Trophoblast cell (in vitro differentiated cells and primary cell): ENCODE measurements around the gene CACNA1G.

Experiments
- DNase-seq, 2 donors: peaks; one replicate each; pipeline ENCODE4 v3.0.0-alpha.2; 2016
- H2AFZ ChIP-seq: 2 replicates; pipeline ENCODE4 v1.6.1; 2013; ENCODE audit warnings: low read length, moderate library complexity, mild to moderate bottlenecking; ENCODE audit not compliant: insufficient read depth, poor library complexity
- H2AK5ac ChIP-seq: 2 replicates; pipeline ENCODE4 v1.6.1; 2013; ENCODE audit warnings: mild to moderate bottlenecking, low read length
- H2BK120ac ChIP-seq: 2 replicates; pipeline ENCODE4 v1.6.1; 2013; ENCODE audit warnings: low read length, mild to moderate bottlenecking, moderate library complexity; ENCODE audit not compliant: insufficient read depth, poor library complexity
- H2BK12ac ChIP-seq: 2 replicates; pipeline ENCODE4 v1.6.1; 2013; ENCODE audit warnings: mild to moderate bottlenecking, low read length, moderate library complexity
- H2BK5ac ChIP-seq: 2 replicates; pipeline ENCODE4 v1.6.1; 2013; ENCODE audit warnings: low read length, low read depth, moderate library complexity, mild to moderate bottlenecking; ENCODE audit not compliant: poor library complexity
- H3K14ac ChIP-seq: 2 replicates; pipeline ENCODE4 v1.6.1; 2013; ENCODE audit warnings: mild to moderate bottlenecking, low read length
- H3K18ac ChIP-seq: 2 replicates; pipeline ENCODE4 v1.6.1; 2013; ENCODE audit warnings: mild to moderate bottlenecking, low read length
- H3K23ac ChIP-seq: 2 replicates; pipeline ENCODE4 v1.6.1; 2013; ENCODE audit warnings: low read length
- H3K27ac ChIP-seq: 2 replicates; pipeline ENCODE4 v1.5.1; 2013; ENCODE audit warnings: low read depth, mild to moderate bottlenecking, inconsistent platforms, low read length, moderate library complexity
- H3K27me3 ChIP-seq: 2 replicates; pipeline ENCODE4 v1.6.1; 2013; ENCODE audit warnings: inconsistent platforms, mild to moderate bottlenecking, low read length, moderate library complexity; ENCODE audit not compliant: insufficient read depth
- H3K36me3 ChIP-seq, 2 experiments: 1 replicate in 1 of 2; 2 replicates in 1 of 2; pipeline ENCODE4 v1.6.1; 2013; ENCODE audit warnings: low read length in 2 of 2, mild to moderate bottlenecking in 2 of 2, moderate library complexity in 1 of 2; ENCODE audit not compliant: insufficient read depth in 2 of 2, control insufficient read depth in 1 of 2
- H3K4ac ChIP-seq: 2 replicates; pipeline ENCODE4 v1.6.1; 2013; ENCODE audit warnings: low read depth, mild to moderate bottlenecking, low read length, moderate library complexity
- H3K4me1 ChIP-seq, 2 experiments: 1 replicate in 1 of 2; 2 replicates in 1 of 2; pipeline ENCODE4 v1.6.1; 2013; ENCODE audit warnings: low read length in 2 of 2, mild to moderate bottlenecking in 2 of 2, moderate library complexity in 1 of 2; ENCODE audit not compliant: insufficient read depth in 2 of 2, control insufficient read depth in 1 of 2
- H3K4me2 ChIP-seq: 2 replicates; pipeline ENCODE4 v1.6.1; 2013; ENCODE audit warnings: inconsistent platforms, mild to moderate bottlenecking, low read length, moderate library complexity
- H3K4me3 ChIP-seq: 2 replicates; pipeline ENCODE4 v1.5.1; 2013; ENCODE audit warnings: mild to moderate bottlenecking, low read depth, low read length, inconsistent platforms
- H3K79me1 ChIP-seq: one replicate; pipeline ENCODE4 v1.6.1; 2013; ENCODE audit warnings: low read length
- H3K79me2 ChIP-seq: 2 replicates; pipeline ENCODE4 v1.6.1; 2013; ENCODE audit warnings: low read length, mild to moderate bottlenecking; ENCODE audit not compliant: control insufficient read depth, insufficient read depth, poor library complexity
- H3K9ac ChIP-seq: 2 replicates; pipeline ENCODE4 v1.6.1; 2013; ENCODE audit warnings: mild to moderate bottlenecking, low read length
- H3K9me3 ChIP-seq: 2 replicates; pipeline ENCODE4 v1.6.1; 2013; ENCODE audit warnings: low read depth, mild to moderate bottlenecking, control low read depth, inconsistent platforms, low read length; ENCODE audit not compliant: insufficient read depth
- H4K12ac ChIP-seq: 2 replicates; pipeline ENCODE4 v1.6.1; 2013; ENCODE audit warnings: low read depth, mild to moderate bottlenecking, low read length, moderate library complexity
- H4K8ac ChIP-seq: 2 replicates; pipeline ENCODE4 v1.6.1; 2013; ENCODE audit warnings: low read depth, mild to moderate bottlenecking, low read length, moderate library complexity
- H4K91ac ChIP-seq: one replicate; pipeline ENCODE4 v1.6.1; 2013; ENCODE audit warnings: low read depth, mild to moderate bottlenecking, low read length, moderate library complexity
- WGBS: extraction: QIAGEN DNeasy Blood & Tissue Kit; methylation state at CpG from one replicate; pipeline ENCODE4 v1.1.7; 2013; ENCODE audit warnings: missing lambda C conversion rate; ENCODE audit not compliant: insufficient read length, insufficient coverage; ENCODE audit errors: extremely low coverage; 5-methylcytosine and 5-hydroxymethylcytosine counted together

The CACNA1G gene

GRCh38 chr17:50523208-50523607 lies 37.3 kb upstream of the CACNA1G start:
- WGBS: no CpG with 5 or more reads among the region's 2 CpGs
- no peak overlapping the region for H3K27ac ChIP-seq
- no peak overlapping the region for H4K91ac ChIP-seq
- no peaks in the 10 kb centered on the region for H3K36me3 ChIP-seq
- H3K79me2 ChIP-seq: no peaks in the 10 kb centered on the region
- H2AFZ ChIP-seq: no peak overlapping the region
- no peaks in the 10 kb centered on the region for H3K27me3 ChIP-seq
- H3K9ac ChIP-seq: no peak overlapping the region
- H3K23ac ChIP-seq: no peak overlapping the region
- H3K79me1 ChIP-seq: peaks cover 2% of the 10 kb centered on the region
- H2BK120ac ChIP-seq: no peak overlapping the region
- H4K8ac ChIP-seq: no peak overlapping the region
- H3K4me1 ChIP-seq: peaks cover 13 to 16% of the 10 kb centered on the region in 2 experiments
- H2BK5ac ChIP-seq: no peak overlapping the region
- no peak overlapping the region for H3K4me3 ChIP-seq
- H2BK12ac ChIP-seq: no peak overlapping the region
- H3K9me3 ChIP-seq: no peaks in the 10 kb centered on the region
- no peak overlapping the region for H3K14ac ChIP-seq
- H2AK5ac ChIP-seq: no peak overlapping the region
- no peak overlapping the region for H3K4ac ChIP-seq
- no peak overlapping the region for H3K18ac ChIP-seq
- H3K4me2 ChIP-seq: no peak overlapping the region
- no peak overlapping the region for H4K12ac ChIP-seq
- DNase-seq: no peak

- no peak overlapping the region for H2AFZ ChIP-seq
- no peak overlapping the region for H2BK5ac ChIP-seq
- H3K4ac ChIP-seq: no peak overlapping the region
- H3K4me3 ChIP-seq: peak overlapping the region; percentile 4
- no peaks in the 10 kb centered on the region for H3K9me3 ChIP-seq
- H3K9ac ChIP-seq: no peak overlapping the region
- no peak overlapping the region for H4K8ac ChIP-seq
- H3K23ac ChIP-seq: no peak overlapping the region
- no peaks in the 10 kb centered on the region for H3K79me2 ChIP-seq
- H4K12ac ChIP-seq: no peak overlapping the region
- no peaks in the 10 kb centered on the region for H3K27me3 ChIP-seq
- H3K36me3 ChIP-seq: no peaks in the 10 kb centered on the region
- no peak overlapping the region for H3K18ac ChIP-seq
- peaks cover 2% of the 10 kb centered on the region for H3K79me1 ChIP-seq
- no peak overlapping the region for H2BK120ac ChIP-seq
- no peak overlapping the region for H2BK12ac ChIP-seq
- H3K4me1 ChIP-seq: peaks cover 13 to 14% of the 10 kb centered on the region in 2 experiments
- no peak overlapping the region for H3K27ac ChIP-seq
- H2AK5ac ChIP-seq: no peak overlapping the region
- H4K91ac ChIP-seq: no peak overlapping the region
- WGBS: no CpG with 5 or more reads among the region's 18 CpGs
- DNase-seq: no peak
- H3K14ac ChIP-seq: no peak overlapping the region
- no peak overlapping the region for H3K4me2 ChIP-seq
These were observed 35.7 kb upstream of the CACNA1G start for GRCh38 chr17:50524838-50525237.

- DNase-seq: no peak
- H3K14ac ChIP-seq: no peak overlapping the region
- H3K79me1 ChIP-seq: peaks cover 6% of the 10 kb centered on the region
- no peak overlapping the region for H2BK120ac ChIP-seq
- H3K79me2 ChIP-seq: no peaks in the 10 kb centered on the region
- no peak overlapping the region for H2BK12ac ChIP-seq
- no peak overlapping the region for H4K91ac ChIP-seq
- no peak overlapping the region for H3K23ac ChIP-seq
- no peak overlapping the region for H3K4me3 ChIP-seq
- WGBS: no CpG with 5 or more reads among the region's 5 CpGs
- H3K4me2 ChIP-seq: no peak overlapping the region
- no peak overlapping the region for H2AK5ac ChIP-seq
- H3K27me3 ChIP-seq: no peaks in the 10 kb centered on the region
- H2AFZ ChIP-seq: no peak overlapping the region
- H3K4ac ChIP-seq: no peak overlapping the region
- H3K9me3 ChIP-seq: no peaks in the 10 kb centered on the region
- H2BK5ac ChIP-seq: no peak overlapping the region
- H3K18ac ChIP-seq: no peak overlapping the region
- H3K36me3 ChIP-seq: no peaks in the 10 kb centered on the region
- H3K9ac ChIP-seq: no peak overlapping the region
- H4K8ac ChIP-seq: no peak overlapping the region
- H3K27ac ChIP-seq: no peak overlapping the region
- H3K4me1 ChIP-seq: peaks cover 23% of the 10 kb centered on the region in 2 experiments
- H4K12ac ChIP-seq: no peak overlapping the region
These were observed 33.3 kb upstream of the CACNA1G start for GRCh38 chr17:50527155-50527762.

GRCh38 chr17:50527949-50528474 lies 32.5 kb upstream of the CACNA1G start:
- peaks cover 3% of the 10 kb centered on the region for H3K79me2 ChIP-seq
- H2BK120ac ChIP-seq: no peak overlapping the region
- H4K12ac ChIP-seq: no peak overlapping the region
- H4K8ac ChIP-seq: no peak overlapping the region
- no CpG with 5 or more reads among the region's 4 CpGs for WGBS
- H2BK5ac ChIP-seq: no peak overlapping the region
- no peak overlapping the region for H3K9ac ChIP-seq
- H2BK12ac ChIP-seq: no peak overlapping the region
- H3K4ac ChIP-seq: no peak overlapping the region
- H3K4me2 ChIP-seq: no peak overlapping the region
- no peak overlapping the region for H3K18ac ChIP-seq
- H2AFZ ChIP-seq: no peak overlapping the region
- H3K9me3 ChIP-seq: no peaks in the 10 kb centered on the region
- no peak for DNase-seq
- no peak overlapping the region for H3K27ac ChIP-seq
- peaks cover 22 to 29% of the 10 kb centered on the region in 2 experiments for H3K4me1 ChIP-seq
- no peak overlapping the region for H2AK5ac ChIP-seq
- no peak overlapping the region for H3K14ac ChIP-seq
- H3K4me3 ChIP-seq: no peak overlapping the region
- no peak overlapping the region for H4K91ac ChIP-seq
- peaks cover 12% of the 10 kb centered on the region for H3K79me1 ChIP-seq
- no peak overlapping the region for H3K23ac ChIP-seq
- H3K27me3 ChIP-seq: no peaks in the 10 kb centered on the region
- no peaks in the 10 kb centered on the region for H3K36me3 ChIP-seq
